GM12892 (cell line): ENCODE data around the gene COL16A1.

ENCODE experiments used
- DNase-seq: peaks from one replicate; pipeline ENCODE4 v3.0.0; 2011; ENCODE audit not compliant: insufficient read length
- FAIRE-seq: peaks from 2 replicates; lab custom pipeline; 2011; peaks lifted over from hg19 to GRCh38; lab: Jason Lieb, UNC
- POLR2A ChIP-seq: IDR thresholded peaks from 2 replicates; pipeline ENCODE4 v1.6.1; 2011; ENCODE audit warnings: low read depth, low read length, control low read depth
- POLR2AphosphoS5 ChIP-seq: IDR thresholded peaks from 2 replicates; pipeline ENCODE4 v1.6.1; 2011; ENCODE audit warnings: low read depth, low read length, control low read depth
- TAF1 ChIP-seq: IDR thresholded peaks from 2 replicates; pipeline ENCODE4 v1.6.1; 2011; ENCODE audit warnings: low read depth, mild to moderate bottlenecking, control low read depth, low read length, borderline replicate concordance

Gene COL16A1

DNA sequence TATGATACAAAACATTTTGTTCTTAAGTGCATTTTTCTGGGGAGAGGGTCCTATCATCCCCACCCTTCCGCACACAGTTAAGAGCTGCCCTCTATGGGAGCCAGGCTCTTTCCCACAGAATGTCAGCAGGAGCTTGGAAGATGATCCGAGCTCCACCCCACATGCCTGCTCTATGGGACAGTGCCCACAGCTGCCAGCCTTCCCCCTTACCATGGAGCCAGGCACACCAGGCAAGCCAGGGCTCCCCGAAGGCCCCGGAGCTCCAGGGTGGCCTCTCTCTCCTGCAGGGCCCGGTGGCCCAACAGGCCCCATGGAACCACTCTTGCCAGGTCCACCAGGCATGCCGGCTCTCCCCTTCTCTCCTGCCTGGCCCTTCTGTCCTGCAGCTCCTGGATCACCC is 48.7 kb downstream of the COL16A1 start:
- FAIRE-seq, result no peak
- DNase-seq, result no peak
- TF ChIP-seq POLR2AphosphoS5, result no peak
- no peak for TF ChIP-seq TAF1
- TF ChIP-seq POLR2A, result no peak

- no peak for TF ChIP-seq TAF1
- no peak for TF ChIP-seq POLR2AphosphoS5
- no peak for TF ChIP-seq POLR2A
- DNase-seq, result no peak
- FAIRE-seq, result no peak
These were observed 49.4 kb downstream of the COL16A1 start for GRCh38 chr1:31654474-31654776.

- DNase-seq (no peak), FAIRE-seq (no peak)
- TF ChIP-seq TAF1 (no peak), POLR2AphosphoS5 (no peak), POLR2A (no peak)
These were observed 49.9 kb downstream of the COL16A1 start for GRCh38 chr1:31653717-31654473.

DNA sequence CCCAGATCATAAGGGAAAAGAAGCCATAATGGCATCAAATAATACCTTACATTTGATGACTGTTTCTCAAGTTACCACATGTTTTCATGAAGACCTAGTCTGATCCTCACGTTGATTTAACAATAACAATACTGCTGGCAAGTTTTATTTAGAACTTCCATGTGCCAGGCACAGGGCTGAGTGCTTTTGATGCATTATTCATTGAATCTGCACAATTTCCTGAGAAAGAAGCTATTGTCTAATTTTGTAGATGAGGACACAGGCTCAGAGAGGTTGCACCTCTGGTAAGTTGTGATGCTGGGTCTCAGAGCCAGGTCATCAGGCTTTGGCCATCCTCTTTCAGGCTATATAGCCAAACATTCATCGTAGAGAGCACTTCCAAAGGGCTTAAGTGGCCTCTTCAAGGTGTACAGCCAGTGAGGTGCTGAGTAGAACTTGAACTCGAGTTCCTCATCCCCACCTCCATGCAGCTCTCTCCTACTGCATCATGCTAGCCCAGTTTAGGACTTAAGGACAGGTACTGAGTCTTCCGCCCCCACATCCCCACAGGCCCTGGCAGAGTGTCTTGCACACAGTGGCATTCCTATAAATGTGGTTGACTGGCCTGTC is 50.8 kb downstream of the COL16A1 start:
- DNase-seq (no peak), FAIRE-seq (no peak)
- TF ChIP-seq POLR2A, result no peak
- no peak for TF ChIP-seq TAF1
- TF ChIP-seq POLR2AphosphoS5, result no peak

GRCh38 chr1:31651766-31652165 is 52.1 kb downstream of the COL16A1 start:
- no peak for TF ChIP-seq TAF1
- no peak for TF ChIP-seq POLR2AphosphoS5
- TF ChIP-seq POLR2A, result no peak
- FAIRE-seq, result no peak

GRCh38 chr1:31651089-31651420 is 52.8 kb downstream of the COL16A1 start:
- DNase-seq, result no peak
- FAIRE-seq, result peak; percentile 42

More at GRCh38 chr1:31651766-31652165, 52.1 kb downstream of the COL16A1 start:
- no peak for DNase-seq

DNA sequence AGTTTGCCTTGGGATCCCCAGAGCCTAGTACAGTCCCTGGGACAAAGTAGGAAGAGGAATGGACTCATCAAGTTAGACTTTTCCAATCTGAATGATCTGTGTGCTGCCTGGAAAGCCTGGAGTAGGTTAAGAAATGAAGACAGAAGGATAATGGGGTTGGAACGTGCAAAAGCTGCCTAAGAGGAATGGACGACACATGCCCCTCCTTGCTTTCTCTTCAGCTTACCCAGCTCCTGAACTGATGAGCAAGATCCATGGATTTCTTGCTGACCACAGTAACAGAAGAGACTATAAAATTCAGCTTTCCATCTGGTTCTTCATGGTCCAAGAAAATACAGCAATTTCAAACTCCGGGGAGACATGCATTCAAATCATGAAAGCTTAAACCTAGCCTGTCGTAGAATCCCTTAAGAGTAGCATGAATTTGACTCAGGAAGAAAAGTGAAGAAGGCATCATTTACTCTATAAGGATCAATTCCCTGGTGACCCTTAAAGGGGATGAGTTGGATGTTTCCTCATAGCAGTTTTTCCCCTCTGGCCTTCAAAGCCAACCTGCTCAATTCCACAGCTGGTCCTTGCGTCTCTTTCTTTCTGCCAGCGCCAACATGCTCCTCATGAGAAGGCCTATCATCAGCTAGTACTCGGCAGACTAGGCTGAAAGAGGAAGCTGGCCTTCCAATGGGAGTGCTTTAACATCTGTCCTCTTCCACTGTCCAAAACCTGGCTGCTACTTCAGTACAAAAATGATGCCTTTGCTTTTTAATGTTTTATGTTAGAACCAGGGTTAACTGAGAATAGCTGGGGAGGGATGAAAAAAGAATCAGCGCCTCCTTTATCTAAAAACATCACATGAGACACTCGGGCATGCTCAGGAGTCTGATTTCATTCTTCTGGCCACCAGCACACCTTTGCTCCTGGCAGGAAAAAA is 53.4 kb downstream of the COL16A1 start:
- FAIRE-seq (no peak), DNase-seq (no peak)
- TF ChIP-seq POLR2A (no peak), POLR2AphosphoS5 (no peak), TAF1 (no peak)

More at GRCh38 chr1:31651089-31651420, 52.8 kb downstream of the COL16A1 start:
- TF ChIP-seq TAF1 (no peak), POLR2AphosphoS5 (no peak), POLR2A (no peak)

GRCh38 chr1:31648641-31649357 is 55.0 kb downstream of the COL16A1 start:
- no peak for FAIRE-seq
- TF ChIP-seq POLR2AphosphoS5, result no peak
- TF ChIP-seq POLR2A, result no peak
- TF ChIP-seq TAF1, result no peak
- DNase-seq, result no peak

- no peak for DNase-seq
- no peak for TF ChIP-seq TAF1
- TF ChIP-seq POLR2AphosphoS5, result no peak
- TF ChIP-seq POLR2A, result no peak
- no peak for FAIRE-seq
These were observed 55.6 kb downstream of the COL16A1 start for GRCh38 chr1:31648190-31648589.

GRCh38 chr1:31647106-31647505 is 56.7 kb downstream of the COL16A1 start:
- FAIRE-seq (no peak), DNase-seq (no peak)
- no peak for TF ChIP-seq POLR2AphosphoS5

DNA sequence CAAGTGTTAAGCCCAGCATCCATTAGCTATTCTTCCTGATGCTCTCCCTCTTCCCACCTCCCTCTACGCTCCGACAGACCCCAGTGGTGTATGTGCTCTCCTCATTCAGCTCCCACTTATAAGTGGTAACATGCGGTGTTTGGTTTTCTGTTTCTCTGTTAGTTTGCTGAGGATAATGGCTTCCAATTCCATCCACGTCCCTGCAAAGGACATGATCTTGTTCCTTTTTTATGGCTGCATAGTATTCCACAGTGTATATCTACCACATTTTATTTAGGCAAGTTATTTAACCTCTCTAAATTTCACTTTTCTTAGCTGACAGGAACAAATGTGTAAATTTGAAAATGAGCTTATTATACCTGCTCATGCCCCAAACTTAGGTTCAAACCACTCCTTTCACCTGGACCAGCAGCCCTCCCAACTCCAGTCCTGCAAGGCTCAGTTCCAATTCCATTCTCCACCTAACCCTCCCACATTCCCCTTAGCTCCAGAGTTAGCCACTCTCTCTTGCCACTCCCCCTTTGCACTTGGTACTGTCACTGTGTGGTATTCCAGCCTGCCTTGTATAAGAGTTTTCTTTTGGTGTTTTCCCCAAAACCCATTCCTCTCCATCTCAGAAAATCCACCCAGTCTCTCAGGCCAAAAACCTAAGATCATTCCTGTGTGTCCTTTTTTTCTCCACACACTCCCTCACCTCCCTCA is 57.4 kb downstream of the COL16A1 start:
- DNase-seq (no peak), FAIRE-seq (peak; percentile 40)
- no peak for TF ChIP-seq TAF1
- TF ChIP-seq POLR2A, result no peak
- TF ChIP-seq POLR2AphosphoS5, result no peak
